Stomach (tissue), 9 donors: Measurements from ENCODE around the gene CTIF. TPM values are rescaled to one million over a fixed set of nuclear protein-coding genes. Genes with fewer than 3 reads are reported as not detected.
"Not testable (repeated sequence)": the region's sequence is repeated elsewhere in the genome, so short reads cannot be mapped to it uniquely, and the experiment has no call there.

ENCODE experiments used
- DNase-seq, 2 donors: peaks; one replicate each; pipeline versions ENCODE4 v3.0.0 to v3.0.0-alpha.2; 2013 to 2019
- H3K27ac ChIP-seq, 5 donors: fragments of 200-600 bp in 4 of 5; sonication (generic) in 4 of 5; one replicate each; pipeline ENCODE4 v1.5.1; 2013 to 2019; ENCODE audit warnings: mild to moderate bottlenecking in 1 of 5, moderate library complexity in 1 of 5
- H3K27me3 ChIP-seq, 3 donors: fragments of 200-600 bp; sonication (generic); one replicate each; pipeline ENCODE4 v1.5.1; 2017 to 2019; ENCODE audit warnings: mixed run types in 1 of 3
- H3K36me3 ChIP-seq, 4 donors: fragments of 200-600 bp; sonication (generic); 1 replicate in 3 of 4; 2 replicates in 1 of 4; pipeline ENCODE4 v1.5.1; 2016 to 2019
- H3K4me1 ChIP-seq, 4 donors: fragments of 200-600 bp; sonication (generic); one replicate each; pipeline ENCODE4 v1.5.1; 2016 to 2019
- H3K4me3 ChIP-seq, 4 donors: fragments of 200-600 bp; sonication (generic) in 3 of 4; one replicate each; pipeline ENCODE4 v1.5.1; 2016 to 2019; ENCODE audit warnings: mild to moderate bottlenecking in 1 of 4
- H3K9me3 ChIP-seq, 4 donors: fragments of 200-600 bp; sonication (generic); one replicate each; pipeline ENCODE4 v1.5.1; 2016 to 2019
- EP300 ChIP-seq: sonication (generic); formaldehyde crosslinking; IDR thresholded peaks from one replicate; pipeline ENCODE4 v1.6.1; 2017; ENCODE audit warnings: antibody characterized with exemption
- POLR2A ChIP-seq, 4 donors: fragments of 450-650 bp; IDR thresholded peaks; one replicate each; pipeline ENCODE4 v1.6.1; 2016; ENCODE audit warnings: antibody characterized with exemption in 4 of 4, control low read depth in 2 of 4, mild to moderate bottlenecking in 1 of 4, moderate library complexity in 1 of 4
- POLR2AphosphoS5 ChIP-seq, 3 donors: sonication (generic); formaldehyde crosslinking; IDR thresholded peaks; one replicate each; pipeline ENCODE4 v1.6.1; 2016; ENCODE audit warnings: antibody characterized with exemption in 3 of 3
- WGBS, 5 donors: extraction: QIAGEN DNeasy Blood & Tissue Kit in 3 of 5; methylation state at CpG; one replicate each; pipeline versions ENCODE4 v1.1.5 to v1.1.7; 2013 to 2018; 5-methylcytosine and 5-hydroxymethylcytosine counted together
- intact Hi-C: fragments of 100-400 bp; cut with DNase I; formaldehyde crosslinking; loops from one replicate; pipeline ENCODE4 v1.15.1; 2023; ENCODE audit warnings: low total_unique reads
- polyA plus RNA-seq, 3 donors: library from polyadenylated mRNA; stranded (reverse); fragments of 200-250 nt; gene quantifications; one replicate each; pipeline ENCODE4 v1.2.3, GENCODE V29; 2013
- total RNA-seq, 5 donors: library from RNA; depleted of rRNA; stranded (reverse); fragments of >200 nt; gene quantifications; one replicate each; pipeline versions ENCODE4 v1.1.0 to v1.2.3, GENCODE V29; 2014 to 2016
- TF ChIP-seq, protein P1 (sequence below), 7 experiments: fragments of 450-650 bp in 4 of 7; fragments of 200-600 bp in 3 of 7; sonication (generic) in 3 of 7; IDR thresholded peaks; one replicate each; pipeline ENCODE4 v1.5.1; 2016 to 2019; ENCODE audit warnings: antibody characterized with exemption in 7 of 7, control low read depth in 2 of 7, mild to moderate bottlenecking in 1 of 7
- donor health status: healthy with polysubstance abuse.
- donor health status: Bipolar disorder and iron deficiency.
- donor health status: healthy.

The CTIF gene
- total and polyA plus RNA-seq, 8 donors = 16.3 to 105 (median 30.3) TPM

DNA sequence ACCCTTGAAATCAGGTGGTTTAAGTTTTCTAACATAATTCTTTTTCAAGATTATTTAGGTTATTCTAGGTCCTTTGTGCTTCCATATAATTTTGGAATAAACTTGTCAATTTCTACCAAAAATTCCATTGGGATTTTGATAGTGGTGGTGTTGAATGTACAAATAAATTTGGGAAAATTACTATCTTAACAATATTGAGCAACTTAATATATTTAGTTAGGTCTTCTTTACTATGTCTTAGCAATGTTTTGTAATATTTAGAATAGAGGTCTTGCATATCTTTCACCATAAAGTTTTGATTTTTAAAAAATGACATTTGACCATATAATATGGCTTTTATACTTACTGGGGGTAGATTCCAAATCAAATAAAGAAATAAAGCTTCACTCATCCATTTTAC lies 34.0 kb upstream of the CTIF start:
- H3K4me3 ChIP-seq = no peak overlapping the region
- TF ChIP-seq EP300 (no peak), POLR2AphosphoS5 (IDR thresholded peaks at IDR 0.05) (no peak)
- peaks cover 9 to 27% (median 19%) of the 10 kb centered on the region in 4 donors for H3K9me3 ChIP-seq
- no peak overlapping the region for H3K27ac ChIP-seq
- no peak for DNase-seq
- H3K4me1 ChIP-seq = no peaks in the 10 kb centered on the region
- no peaks in the 10 kb centered on the region for H3K27me3 ChIP-seq
- intact Hi-C loops = no loop called here
- no peaks in the 10 kb centered on the region for H3K36me3 ChIP-seq

DNA sequence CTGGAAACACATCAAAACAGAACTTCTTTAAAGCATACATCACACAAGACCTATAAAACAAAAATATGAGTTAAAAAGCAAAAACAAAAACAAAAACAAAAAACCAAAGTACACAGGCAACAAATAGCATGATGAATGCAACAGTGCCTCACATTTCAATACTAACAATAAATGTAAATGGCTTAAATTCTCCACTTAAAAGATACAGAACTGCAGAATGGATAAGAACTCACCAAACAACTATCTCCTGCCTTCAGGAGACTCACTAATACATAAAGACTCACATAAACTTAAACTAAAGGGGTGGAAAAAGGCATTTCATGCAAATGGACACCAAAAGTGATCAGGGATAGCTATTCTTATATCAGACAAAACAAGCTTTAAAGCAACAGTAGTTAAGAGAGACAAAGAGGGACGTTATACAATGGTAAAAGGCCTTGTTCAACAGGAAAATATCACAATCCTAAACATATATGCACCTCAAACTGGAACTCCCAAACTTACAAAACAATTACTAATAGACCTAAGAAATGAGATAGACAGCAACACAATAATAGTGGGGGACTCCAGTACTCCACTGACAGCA lies 31.8 kb upstream of the CTIF start:
- peaks cover 9 to 27% (median 19%) of the 10 kb centered on the region in 4 donors for H3K9me3 ChIP-seq
- H3K27me3 ChIP-seq, H3K4me3 ChIP-seq, H3K27ac ChIP-seq, H3K36me3 ChIP-seq, DNase-seq, intact Hi-C loops, H3K4me1 ChIP-seq: not testable (repeated sequence)
- WGBS, 5 donors = 73 to 91% (median 85%) methylated on average over 1 of the region's 1 CpG

DNA sequence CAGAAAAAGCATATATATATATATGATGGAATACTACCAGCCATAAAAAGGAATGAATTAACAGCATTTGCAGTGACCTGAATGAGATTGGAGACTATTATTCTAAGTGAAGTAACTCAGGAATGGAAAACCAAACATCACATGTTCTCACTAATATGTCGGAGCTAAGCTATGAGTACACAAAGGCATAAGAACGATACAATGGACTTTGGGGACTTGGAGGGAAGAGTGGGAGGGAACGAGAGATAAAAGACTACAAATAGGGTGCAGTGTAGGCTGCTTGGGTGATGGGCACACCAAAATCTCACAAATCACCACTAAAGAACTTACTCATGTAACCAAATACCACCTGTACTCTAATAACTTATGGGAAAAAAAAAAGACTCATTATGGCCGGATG lies 26.3 kb upstream of the CTIF start:
- H3K27ac ChIP-seq, H3K27me3 ChIP-seq, DNase-seq, intact Hi-C loops, H3K36me3 ChIP-seq, H3K4me3 ChIP-seq, H3K9me3 ChIP-seq, H3K4me1 ChIP-seq: not testable (repeated sequence)
- WGBS, 5 donors = 38 to 68% (median 45%) methylated on average over 4 of the region's 4 CpGs

DNA sequence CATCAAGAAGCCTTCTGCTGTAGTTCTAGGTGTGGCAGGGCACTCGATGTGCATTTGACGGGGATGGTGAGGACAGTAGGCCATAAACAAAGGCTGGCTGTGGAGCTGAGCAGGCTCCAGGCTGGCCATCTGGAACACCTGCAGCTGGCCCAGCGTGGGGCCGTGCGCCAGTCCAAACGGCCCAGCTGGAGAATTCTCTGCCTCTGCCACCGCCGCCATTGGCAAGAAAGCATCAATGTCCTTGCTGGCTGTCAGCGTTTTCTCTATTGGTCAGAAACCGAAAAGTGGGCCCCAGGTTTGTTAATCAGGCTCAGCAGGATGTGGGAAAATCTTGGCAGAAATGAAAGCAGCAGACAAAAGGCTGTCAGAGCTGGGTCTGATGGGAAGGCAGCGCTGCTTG lies 24.0 kb upstream of the CTIF start:
- H3K36me3 ChIP-seq = no peaks in the 10 kb centered on the region
- no peaks in the 10 kb centered on the region for H3K4me1 ChIP-seq
- H3K9me3 ChIP-seq = no peaks in the 10 kb centered on the region
- TF ChIP-seq EP300 = no peak
- TF ChIP-seq POLR2AphosphoS5 (IDR thresholded peaks at IDR 0.05) = no peak
- TF ChIP-seq POLR2A (IDR thresholded peaks at IDR 0.05) = no peak
- TF ChIP-seq, protein P1, sequence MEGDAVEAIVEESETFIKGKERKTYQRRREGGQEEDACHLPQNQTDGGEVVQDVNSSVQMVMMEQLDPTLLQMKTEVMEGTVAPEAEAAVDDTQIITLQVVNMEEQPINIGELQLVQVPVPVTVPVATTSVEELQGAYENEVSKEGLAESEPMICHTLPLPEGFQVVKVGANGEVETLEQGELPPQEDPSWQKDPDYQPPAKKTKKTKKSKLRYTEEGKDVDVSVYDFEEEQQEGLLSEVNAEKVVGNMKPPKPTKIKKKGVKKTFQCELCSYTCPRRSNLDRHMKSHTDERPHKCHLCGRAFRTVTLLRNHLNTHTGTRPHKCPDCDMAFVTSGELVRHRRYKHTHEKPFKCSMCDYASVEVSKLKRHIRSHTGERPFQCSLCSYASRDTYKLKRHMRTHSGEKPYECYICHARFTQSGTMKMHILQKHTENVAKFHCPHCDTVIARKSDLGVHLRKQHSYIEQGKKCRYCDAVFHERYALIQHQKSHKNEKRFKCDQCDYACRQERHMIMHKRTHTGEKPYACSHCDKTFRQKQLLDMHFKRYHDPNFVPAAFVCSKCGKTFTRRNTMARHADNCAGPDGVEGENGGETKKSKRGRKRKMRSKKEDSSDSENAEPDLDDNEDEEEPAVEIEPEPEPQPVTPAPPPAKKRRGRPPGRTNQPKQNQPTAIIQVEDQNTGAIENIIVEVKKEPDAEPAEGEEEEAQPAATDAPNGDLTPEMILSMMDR (IDR thresholded peaks at IDR 0.05) = no peak
- DNase-seq = no peak
- 71 to 90% (median 87%) methylated on average over 10 to 11 of the region's 11 CpGs for WGBS, 5 donors
- no peaks in the 10 kb centered on the region for H3K27me3 ChIP-seq
- no peak overlapping the region for H3K4me3 ChIP-seq
- no peak overlapping the region for H3K27ac ChIP-seq
- intact Hi-C loops = no loop called here

DNA sequence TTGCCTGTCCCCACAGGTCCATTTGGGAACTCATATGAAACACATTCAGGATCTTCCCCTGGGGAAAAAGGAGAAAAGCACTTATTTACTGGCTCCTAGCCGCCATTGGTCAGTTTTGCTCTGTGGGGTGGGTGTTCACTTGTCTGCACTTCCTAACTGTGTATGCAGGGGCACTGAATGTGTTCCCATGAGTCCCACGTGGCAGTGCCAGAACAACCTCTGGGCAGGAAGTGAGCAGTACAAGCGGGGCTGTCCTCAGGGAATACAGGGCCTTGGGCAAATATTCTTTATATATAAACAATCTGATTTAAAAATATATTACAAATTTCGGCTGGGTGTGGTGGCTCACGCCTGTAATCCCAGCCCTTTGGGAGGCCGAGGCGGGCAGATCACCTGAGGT lies 21.8 kb upstream of the CTIF start:
- no peaks in the 10 kb centered on the region for H3K36me3 ChIP-seq
- no peaks in the 10 kb centered on the region for H3K4me1 ChIP-seq
- DNase-seq = no peak
- H3K27me3 ChIP-seq = no peaks in the 10 kb centered on the region
- H3K27ac ChIP-seq = no peak overlapping the region
- TF ChIP-seq EP300 (no peak), POLR2A (IDR thresholded peaks at IDR 0.05) (no peak), POLR2AphosphoS5 (IDR thresholded peaks at IDR 0.05) (no peak)
- TF ChIP-seq, protein P1 (IDR thresholded peaks at IDR 0.05) = no peak
- intact Hi-C loops = no loop called here
- WGBS, 5 donors = 82 to 94% (median 86%) methylated on average over 7 of the region's 7 CpGs
- H3K9me3 ChIP-seq = no peaks in the 10 kb centered on the region
- H3K4me3 ChIP-seq = no peak overlapping the region

DNA sequence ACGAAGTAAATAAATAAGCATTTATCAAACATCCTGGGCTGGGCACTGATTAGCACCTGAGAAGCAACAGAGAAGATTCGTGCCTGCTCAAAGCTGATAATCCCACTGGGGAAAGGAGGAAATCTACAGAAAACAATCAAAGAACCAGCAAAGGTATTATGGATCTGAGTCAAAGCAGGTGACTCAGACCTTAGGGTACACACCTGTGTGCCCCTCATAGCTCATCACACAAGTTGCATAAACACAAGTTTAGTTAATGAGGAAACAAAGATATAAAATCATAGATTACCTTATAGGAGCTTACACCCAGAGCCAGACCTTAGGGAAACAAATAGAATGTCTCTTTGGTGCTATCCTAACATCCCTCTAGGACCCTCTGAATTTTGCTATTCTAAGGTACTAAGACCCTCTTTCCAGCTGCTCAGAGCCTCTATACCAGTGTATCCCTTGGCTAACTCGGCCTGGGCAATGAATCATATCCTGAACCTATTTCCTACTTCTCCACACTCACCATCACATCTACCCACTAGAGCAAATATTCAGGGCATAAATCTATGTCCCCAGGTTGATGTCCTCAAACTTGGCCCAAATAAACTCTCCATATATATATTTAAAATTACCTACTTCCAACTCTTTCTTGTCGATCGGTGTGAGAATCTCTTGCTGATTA lies 19.3 kb upstream of the CTIF start:
- Histone ChIP-seq H3K9me3 (no peaks in the 10 kb centered on the region), H3K36me3 (no peaks in the 10 kb centered on the region), H3K27me3 (no peaks in the 10 kb centered on the region), H3K27ac (no peak overlapping the region), H3K4me3 (no peak overlapping the region), H3K4me1 (no peaks in the 10 kb centered on the region)
- no peak for DNase-seq
- TF ChIP-seq, protein P1 (IDR thresholded peaks at IDR 0.05) = no peak
- no peak for TF ChIP-seq POLR2AphosphoS5 (IDR thresholded peaks at IDR 0.05)
- TF ChIP-seq POLR2A (IDR thresholded peaks at IDR 0.05) = no peak
- TF ChIP-seq EP300 = no peak
- 68 to 74% (median 71%) methylated on average over 5 of the region's 5 CpGs for WGBS, 5 donors
- intact Hi-C loops = no loop called here
